Measurements from ENCODE around the gene PDLIM1.

DNA sequence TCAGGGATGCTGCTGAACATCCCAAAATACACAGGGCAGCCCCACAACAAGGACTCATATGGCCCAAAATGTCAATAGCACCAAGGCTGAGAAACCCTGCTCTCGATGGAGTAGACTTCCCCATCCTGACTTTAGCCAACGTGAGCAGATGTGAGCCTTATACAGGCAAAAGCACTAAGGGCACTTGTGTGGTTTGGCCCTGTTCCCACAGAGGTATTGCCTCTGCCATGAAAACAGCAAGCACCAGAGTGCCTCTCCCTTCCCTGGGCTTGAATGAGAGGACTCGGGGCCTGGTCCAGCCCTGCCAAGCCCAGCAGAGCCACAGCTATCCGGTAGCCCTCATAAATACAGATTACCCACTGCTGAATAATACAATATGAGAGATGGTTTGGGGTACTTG is 49.3 kb downstream of the PDLIM1 start:
- TF ChIP-seq YY1 (IDR thresholded peaks at IDR 0.05; ENCODE audit: insufficient read depth, insufficient read length) (no peak), ZNF274 (IDR thresholded peaks at IDR 0.05; ENCODE audit: low read depth, low read length) (no peak), SUZ12 (IDR thresholded peaks at IDR 0.05; ENCODE audit: extremely low read depth, insufficient read depth, insufficient read length) (no peak)

Measured in NT2/D1 (cell line).